ENCODE measurements around the gene LRRC72.
"Not testable (repeated sequence)": the region's sequence is repeated elsewhere in the genome, so short reads cannot be mapped to it uniquely, and the experiment has no call there.

LRRC72 gene

GRCh38 chr7:16526742-16527540 is at the start of gene LRRC72:
Gene LRRC72 (plus strand): TSS chr7:16526825. CDS start chr7:16526953, 128 bp downstream.
- DNase-seq, result no peak

- DNase-seq, result no peak
These were observed 47.5 kb upstream of the LRRC72 start for GRCh38 chr7:16479161-16479560.

- no peak for DNase-seq
These were observed 47.0 kb upstream of the LRRC72 start for GRCh38 chr7:16479591-16479990.

- no peak for DNase-seq
These were observed 42.0 kb upstream of the LRRC72 start for GRCh38 chr7:16484453-16485158.

GRCh38 chr7:16491148-16491547 is 35.5 kb upstream of the LRRC72 start:
- DNase-seq, result no peak

GRCh38 chr7:16492513-16493062 is 34.0 kb upstream of the LRRC72 start:
- no peak for DNase-seq

- DNase-seq, result no peak
These were observed 33.4 kb upstream of the LRRC72 start for GRCh38 chr7:16493266-16493665.

GRCh38 chr7:16494551-16494950 is 32.1 kb upstream of the LRRC72 start:
- DNase-seq, result no peak

GRCh38 chr7:16494955-16495719 is 31.5 kb upstream of the LRRC72 start:
- DNase-seq, result no peak

- DNase-seq, result no peak
These were observed 28.5 kb upstream of the LRRC72 start for GRCh38 chr7:16498122-16498521.

- no peak for DNase-seq
These were observed 24.3 kb upstream of the LRRC72 start for GRCh38 chr7:16502303-16502702.

GRCh38 chr7:16504019-16504418 is 22.6 kb upstream of the LRRC72 start:
- no peak for DNase-seq

GRCh38 chr7:16506422-16506821 is 20.2 kb upstream of the LRRC72 start:
- not testable (repeated sequence) for DNase-seq

- DNase-seq, result no peak
These were observed 16.8 kb upstream of the LRRC72 start for GRCh38 chr7:16509829-16510228.

GRCh38 chr7:16511314-16511713 is 15.3 kb upstream of the LRRC72 start:
- no peak for DNase-seq

GRCh38 chr7:16512097-16512496 is 14.5 kb upstream of the LRRC72 start:
- DNase-seq, result no peak

- no peak for DNase-seq
These were observed 12.4 kb upstream of the LRRC72 start for GRCh38 chr7:16514271-16514670.

- DNase-seq, result no peak
These were observed 11.9 kb upstream of the LRRC72 start for GRCh38 chr7:16514729-16515128.

GRCh38 chr7:16515785-16516685 is 10.6 kb upstream of the LRRC72 start:
- DNase-seq, result no peak

- not testable (repeated sequence) for DNase-seq
These were observed 6.6 kb upstream of the LRRC72 start for GRCh38 chr7:16519985-16520384.

- no peak for DNase-seq
These were observed 2.3 kb upstream of the LRRC72 start for GRCh38 chr7:16524332-16524731.

- no peak for DNase-seq
These were observed 1.9 kb downstream of the LRRC72 start for GRCh38 chr7:16528520-16528919.

Measured in RPMI8226 (cell line).